GM12878 (cell line): Measurements from ENCODE around the gene CDKL5. TPM values are rescaled to one million over a fixed set of nuclear protein-coding genes. Genes with fewer than 3 reads are reported as not detected.

ENCODE experiments used
- ATAC-seq: fragments of 200-7000 bp; cut with Tn5 transposase; 3 replicates; pipeline ENCODE4 v1.9.1; 2020; ENCODE audit warnings: mild to moderate bottlenecking, moderate library complexity
- BruUV-seq: library from RNA; stranded (reverse); fragments of 400-500 nt; replicated peaks from 2 replicates; lab custom pipeline; 2021; lab: Mats Ljungman, UMichigan
- CTCF ChIA-PET: fragments of 300-600 bp; sonication (Branson Sonifier 250); formaldehyde crosslinking; extraction: SDS; loops from one replicate; lab custom pipeline; 2021; ENCODE audit warnings: inconsistent platforms; lab: Yijun Ruan, JAX
- POLR2A ChIA-PET: fragments of 350-600 bp; formaldehyde crosslinking; extraction: SDS; loops from one replicate; lab custom pipeline; 2021; ENCODE audit warnings: inconsistent platforms; lab: Charles Lee
- RAD21 ChIA-PET: fragments of 300-600 bp; sonication (Branson Sonifier 250); formaldehyde crosslinking; loops from one replicate; lab custom pipeline; 2023; ENCODE audit warnings: antibody characterized with exemption; ENCODE audit not compliant: unreplicated experiment; lab: Charles Lee
- SMC1A ChIA-PET: fragments of 300-600 bp; sonication (Branson Sonifier 250); formaldehyde crosslinking; loops from one replicate; lab custom pipeline; 2023; ENCODE audit not compliant: unreplicated experiment, uncharacterized antibody; lab: Charles Lee
- DNase-seq: peaks from one replicate; pipeline ENCODE4 v3.0.0-alpha.2; 2011; ENCODE audit warnings: low read depth, low spot score
- FAIRE-seq: peaks from 3 replicates; lab custom pipeline; 2011; peaks lifted over from hg19 to GRCh38; lab: Jason Lieb, UNC
- H2AFZ ChIP-seq: 2 replicates; pipeline ENCODE4 v1.6.0; 2011; ENCODE audit warnings: low read depth, low read length, control low read depth; ENCODE audit not compliant: control insufficient read depth
- H3K27ac ChIP-seq: 2 replicates; pipeline ENCODE4 v1.5.1; 2011; ENCODE audit warnings: control low read depth; ENCODE audit not compliant: control insufficient read depth, insufficient read depth
- H3K27me3 ChIP-seq, 2 experiments: replicated peaks in 1 of 2; 2 replicates each; pipeline versions ENCODE4 v1.6.0 to v1.6.1; 2011; ENCODE audit warnings: low read length in 1 of 2; ENCODE audit not compliant: control insufficient read depth in 2 of 2, insufficient read depth in 2 of 2
- H3K36me3 ChIP-seq, 2 experiments: 2 replicates each; pipeline ENCODE4 v1.5.1; 2011; ENCODE audit warnings: low read length in 1 of 2; ENCODE audit not compliant: control insufficient read depth in 2 of 2, insufficient read depth in 2 of 2
- H3K4me1 ChIP-seq: 2 replicates; pipeline ENCODE4 v1.6.1; 2011; ENCODE audit warnings: mild to moderate bottlenecking, low read length, moderate library complexity, mixed read lengths; ENCODE audit not compliant: control insufficient read depth, insufficient read depth
- H3K4me2 ChIP-seq: 2 replicates; pipeline ENCODE4 v1.6.0; 2011; ENCODE audit warnings: control low read depth; ENCODE audit not compliant: control insufficient read depth, insufficient read depth
- H3K4me3 ChIP-seq: fragments of 200-600 bp; sonication (generic); 2 replicates; pipeline ENCODE4 v1.5.1; 2016
- H3K79me2 ChIP-seq: 2 replicates; pipeline ENCODE4 v1.6.0; 2011; ENCODE audit warnings: low read length; ENCODE audit not compliant: control insufficient read depth, insufficient read depth
- H3K9ac ChIP-seq: 2 replicates; pipeline ENCODE4 v1.8.0; 2011; ENCODE audit warnings: low read length, control low read depth, mixed read lengths; ENCODE audit not compliant: control insufficient read depth, insufficient read depth
- H3K9me3 ChIP-seq: replicated peaks from 3 replicates; pipeline ENCODE4 v1.5.1; 2011; ENCODE audit warnings: mild to moderate bottlenecking, low read length; ENCODE audit not compliant: control insufficient read depth, insufficient read depth
- H4K20me1 ChIP-seq: 2 replicates; pipeline ENCODE4 v1.6.0; 2011; ENCODE audit not compliant: control insufficient read depth, insufficient read depth
- EZH2 ChIP-seq: IDR thresholded peaks from 2 replicates; pipeline ENCODE4 v1.6.1; 2012; ENCODE audit warnings: low read depth, mild to moderate bottlenecking, control low read depth, inconsistent platforms, low read length, borderline replicate concordance; ENCODE audit not compliant: control insufficient read depth
- FOXM1 ChIP-seq: IDR thresholded peaks from 2 replicates; pipeline ENCODE4 v1.6.1; 2012; ENCODE audit warnings: low read depth, mild to moderate bottlenecking, inconsistent platforms, low read length, moderate library complexity
- HDGF ChIP-seq: fragments of 450-650 bp; IDR thresholded peaks from 2 replicates; pipeline ENCODE4 v1.6.1; 2016; ENCODE audit warnings: antibody characterized with exemption
- KDM1A ChIP-seq: fragments of 200-600 bp; sonication (generic); IDR thresholded peaks from 2 replicates; pipeline ENCODE4 v1.6.1; 2016; ENCODE audit warnings: borderline replicate concordance
- MEF2B ChIP-seq: fragments of 450-650 bp; IDR thresholded peaks from 2 replicates; pipeline ENCODE4 v1.6.1; 2018; ENCODE audit warnings: mild to moderate bottlenecking, moderate library complexity; ENCODE audit not compliant: partially characterized antibody, poor library complexity, severe bottlenecking
- MYC ChIP-seq: IDR thresholded peaks from 2 replicates; pipeline ENCODE4 v1.6.1; 2011; ENCODE audit warnings: mild to moderate bottlenecking, low read length, moderate library complexity, inconsistent platforms; ENCODE audit not compliant: insufficient read depth, insufficient replicate concordance, insufficient read length, severe bottlenecking
- NFIC ChIP-seq: IDR thresholded peaks from 2 replicates; pipeline ENCODE4 v1.6.1; 2012; ENCODE audit warnings: low read depth, mild to moderate bottlenecking, inconsistent platforms, low read length, moderate library complexity
- NFXL1 ChIP-seq: fragments of 450-650 bp; IDR thresholded peaks from 2 replicates; pipeline ENCODE4 v1.6.1; 2017; ENCODE audit warnings: antibody characterized with exemption, mild to moderate bottlenecking, borderline replicate concordance
- NFYA ChIP-seq: IDR thresholded peaks from 2 replicates; pipeline ENCODE4 v1.6.1; 2011; ENCODE audit warnings: low read depth, mild to moderate bottlenecking, low read length, improper control_type of control experiment, borderline replicate concordance
- PAX8 ChIP-seq: fragments of 450-650 bp; IDR thresholded peaks from 2 replicates; pipeline ENCODE4 v1.6.1; 2017; ENCODE audit warnings: mild to moderate bottlenecking, moderate library complexity
- PML ChIP-seq: IDR thresholded peaks from 2 replicates; pipeline ENCODE4 v1.6.1; 2012; ENCODE audit warnings: low read length, inconsistent platforms
- RAD51 ChIP-seq: fragments of 450-650 bp; IDR thresholded peaks from 2 replicates; pipeline ENCODE4 v1.6.1; 2016; ENCODE audit warnings: moderate library complexity, mild to moderate bottlenecking, inconsistent platforms
- RCOR1 ChIP-seq: conservative IDR thresholded peaks from 2 replicates; pipeline ENCODE4 v1.6.1; 2012; ENCODE audit warnings: low read depth, low read length, improper control_type of control experiment
- RUNX3 ChIP-seq: IDR thresholded peaks from 2 replicates; pipeline ENCODE4 v1.6.1; 2012; ENCODE audit warnings: low read length, inconsistent platforms
- SREBF1 ChIP-seq: IDR thresholded peaks from 2 replicates; pipeline ENCODE4 v1.6.1; 2012; ENCODE audit warnings: mild to moderate bottlenecking, low read length
- TAF1 ChIP-seq: IDR thresholded peaks from 2 replicates; pipeline ENCODE4 v1.6.1; 2011; ENCODE audit warnings: mild to moderate bottlenecking, low read depth, low read length, borderline replicate concordance
- YY1 ChIP-seq: IDR thresholded peaks from 2 replicates; pipeline ENCODE4 v1.6.1; 2011; ENCODE audit warnings: low read depth, mild to moderate bottlenecking, low read length
- ZNF622 ChIP-seq: fragments of 450-650 bp; IDR thresholded peaks from 2 replicates; pipeline ENCODE4 v1.6.1; 2017; ENCODE audit warnings: mild to moderate bottlenecking, inconsistent platforms
- WGBS: methylation state at CpG from one replicate; pipeline ENCODE4 v1.1.6; 2016; ENCODE audit warnings: low lambda C conversion rate; ENCODE audit not compliant: insufficient replicate concordance, insufficient coverage; ENCODE audit errors: missing lambda C conversion rate; 5-methylcytosine and 5-hydroxymethylcytosine counted together
- in situ Hi-C: fragments of 300-500 bp; cut with MboI; formaldehyde crosslinking; loops from 9 replicates; pipeline ENCODE4 v1.14.3; 2018; ENCODE audit warnings: mixed read lengths
- intact Hi-C: fragments of 100-400 bp; cut with micrococcal nuclease; formaldehyde crosslinking; loops from one replicate; pipeline ENCODE4 v1.14.2; 2022; ENCODE audit not compliant: unreplicated experiment
- polyA plus RNA-seq, 11 experiments: library from polyadenylated mRNA; depleted of rRNA in 4 of 11; unstranded in 6 of 11; stranded (reverse) in 5 of 11; fragments of >200 nt; fragmentation: Nextera tagmentation in 4 of 11; fragmentation: Illumina TruSeq in 1 of 11; extraction: Ambion mirVana in 4 of 11; extraction: Trizol in 1 of 11; gene quantifications; 1 replicate in 1 of 11; 2 replicates in 10 of 11; pipeline versions ENCODE4 v1.2.1 to v1.2.3, GENCODE V29; 2011 to 2016; ENCODE audit warnings: inconsistent platforms in 2 of 11, missing spikeins in 2 of 11, low read depth in 1 of 11
- total RNA-seq, 4 experiments: library from RNA; depleted of rRNA in 3 of 4; stranded (reverse); fragments of >200 nt in 3 of 4; fragmentation: Illumina TruSeq in 1 of 4; extraction: Trizol in 1 of 4; gene quantifications; 2 replicates each; pipeline versions ENCODE4 v1.2.1 to v1.2.3, GENCODE V29; 2013 to 2021
- TF ChIP-seq, protein P1 (sequence below): fragments of 450-650 bp; IDR thresholded peaks from 2 replicates; pipeline ENCODE4 v1.6.1; 2017; ENCODE audit warnings: mild to moderate bottlenecking, moderate library complexity
- TF ChIP-seq, protein P2 (sequence below): IDR thresholded peaks from 2 replicates; pipeline ENCODE4 v1.6.1; 2011; ENCODE audit warnings: low read depth, low read length, improper control_type of control experiment, borderline replicate concordance

CDKL5 gene
- total and polyA plus RNA-seq, 10 of the 15 experiments (the other 5 are each of a cell fraction or from before 2014, with no cell fraction given) = 1.4 to 14.5 (median 6.3) TPM

DNA sequence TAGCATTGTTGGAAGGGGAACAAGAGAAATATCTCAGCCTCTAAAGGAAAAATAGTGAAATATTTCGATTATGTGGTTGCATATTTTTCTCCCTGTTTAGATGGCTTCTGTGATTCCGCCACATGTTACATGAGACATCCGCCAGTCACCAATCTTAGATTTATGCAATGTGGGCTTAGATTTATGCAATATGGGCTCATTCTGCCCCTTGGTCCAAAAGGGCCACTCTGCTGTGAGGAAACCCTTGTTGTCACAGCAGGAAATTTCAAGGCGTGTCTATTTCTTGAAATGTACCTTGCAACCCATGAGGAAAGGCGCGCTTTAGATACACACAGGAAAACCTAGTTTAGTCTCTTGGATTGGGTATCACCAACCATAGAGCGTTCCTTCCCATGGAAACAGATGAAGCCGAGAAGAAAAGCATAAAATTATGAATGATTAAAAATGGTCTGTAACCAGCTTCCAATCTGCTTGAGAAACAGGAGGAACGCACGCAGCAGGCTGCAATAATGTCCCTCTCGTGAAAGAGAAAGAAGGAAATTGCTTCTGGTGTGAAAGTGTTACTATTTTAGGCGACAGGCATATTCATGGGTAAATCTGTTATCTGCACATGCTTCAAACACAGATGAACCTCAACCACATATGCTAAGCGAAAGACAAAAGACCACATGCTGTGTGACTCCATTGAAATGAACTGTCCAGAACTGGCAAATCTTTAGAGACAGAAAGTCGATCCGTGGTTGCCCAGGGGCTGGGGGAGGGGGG is 242.8 kb downstream of the CDKL5 start (continued):
- TF ChIP-seq MEF2B = peak; percentile 94
- TF ChIP-seq TAF1 = no peak
- TF ChIP-seq YY1 = 0 out of 2 replicates have a peak, but pooled peaks have one; percentile 16
- TF ChIP-seq FOXM1 = peak; percentile 38; the same call in 1 of the 2 replicates
- TF ChIP-seq RUNX3 = peak; percentile 75
- TF ChIP-seq NFIC = peak; percentile 49; the same call in 1 of the 2 replicates
- no peak for TF ChIP-seq PML
- TF ChIP-seq RAD51 = no peak
- TF ChIP-seq KDM1A = no peak
- TF ChIP-seq RCOR1 = no peak
- TF ChIP-seq, all 136 proteins: peak for 12

DNA sequence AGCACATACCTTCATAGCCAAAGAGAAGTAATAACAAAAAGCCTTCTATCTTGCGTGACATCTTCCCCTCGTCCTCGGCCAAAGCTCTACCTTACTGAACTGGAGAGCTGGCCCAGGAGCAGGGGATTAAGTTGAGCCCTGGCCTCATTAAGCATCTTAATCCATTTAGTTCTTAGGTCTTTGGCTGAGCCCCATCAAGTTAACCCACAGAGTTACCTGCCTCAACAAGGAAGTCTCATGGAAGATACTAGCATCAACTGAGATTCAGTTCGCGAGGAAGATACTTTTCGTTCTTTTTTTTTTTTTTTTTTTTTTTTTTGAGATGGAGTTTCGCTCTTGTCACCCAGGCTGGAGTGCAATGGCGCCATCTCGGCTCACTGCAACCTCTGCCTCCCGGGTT is 246.6 kb downstream of the CDKL5 start, which contains the start of gene RS1:
Gene RS1 (minus strand): TSS at position 101 of the 400 bp plus-strand sequence. CDS start 40 bp downstream, at position 61.
- ChIA-PET SMC1A (no interaction called here), POLR2A (no interaction called here), RAD21 (no interaction called here), CTCF (no interaction called here)
- BruUV-seq = no TSS peak
- Histone ChIP-seq H3K4me1 (peaks cover 6% of the 10 kb centered on the region), H3K36me3 (no peaks in the 10 kb centered on the region), H3K9ac (no peak within 1 kb of the TSS), H4K20me1 (no peaks in the 10 kb centered on the region), H3K27ac (no peak within 1 kb of the TSS), H3K4me3 (no peak within 1 kb of the TSS), H3K27me3 (no peaks in the 10 kb centered on the region), H3K9me3 (no peaks in the 10 kb centered on the region), H3K79me2 (no peaks in the 10 kb centered on the region), H2AFZ (no peak within 1 kb of the TSS), H3K4me2 (no peak within 1 kb of the TSS)
- 79% methylated on average over 7 of the region's 10 CpGs for WGBS
- no peak for FAIRE-seq
- ATAC-seq = no peak
- no peak for DNase-seq
- intact Hi-C loops = loop anchor here (5.0 to 10.0 kb wide), 3 partner anchors 247 to 663 kb away; partner anchors contain the start of genes CDKL5 and PHKA2
- in situ Hi-C loops = loop anchor here (10.0 kb wide), 1 partner anchor 673 kb away; the partner anchor contains the start of gene PDHA1
- TF ChIP-seq NFYA (no peak), NFXL1 (no peak), HDGF (no peak), MYC (no peak), EZH2 (no peak), SREBF1 (no peak), ZNF622 (no peak), PAX8 (no peak)
- TF ChIP-seq, protein P1, sequence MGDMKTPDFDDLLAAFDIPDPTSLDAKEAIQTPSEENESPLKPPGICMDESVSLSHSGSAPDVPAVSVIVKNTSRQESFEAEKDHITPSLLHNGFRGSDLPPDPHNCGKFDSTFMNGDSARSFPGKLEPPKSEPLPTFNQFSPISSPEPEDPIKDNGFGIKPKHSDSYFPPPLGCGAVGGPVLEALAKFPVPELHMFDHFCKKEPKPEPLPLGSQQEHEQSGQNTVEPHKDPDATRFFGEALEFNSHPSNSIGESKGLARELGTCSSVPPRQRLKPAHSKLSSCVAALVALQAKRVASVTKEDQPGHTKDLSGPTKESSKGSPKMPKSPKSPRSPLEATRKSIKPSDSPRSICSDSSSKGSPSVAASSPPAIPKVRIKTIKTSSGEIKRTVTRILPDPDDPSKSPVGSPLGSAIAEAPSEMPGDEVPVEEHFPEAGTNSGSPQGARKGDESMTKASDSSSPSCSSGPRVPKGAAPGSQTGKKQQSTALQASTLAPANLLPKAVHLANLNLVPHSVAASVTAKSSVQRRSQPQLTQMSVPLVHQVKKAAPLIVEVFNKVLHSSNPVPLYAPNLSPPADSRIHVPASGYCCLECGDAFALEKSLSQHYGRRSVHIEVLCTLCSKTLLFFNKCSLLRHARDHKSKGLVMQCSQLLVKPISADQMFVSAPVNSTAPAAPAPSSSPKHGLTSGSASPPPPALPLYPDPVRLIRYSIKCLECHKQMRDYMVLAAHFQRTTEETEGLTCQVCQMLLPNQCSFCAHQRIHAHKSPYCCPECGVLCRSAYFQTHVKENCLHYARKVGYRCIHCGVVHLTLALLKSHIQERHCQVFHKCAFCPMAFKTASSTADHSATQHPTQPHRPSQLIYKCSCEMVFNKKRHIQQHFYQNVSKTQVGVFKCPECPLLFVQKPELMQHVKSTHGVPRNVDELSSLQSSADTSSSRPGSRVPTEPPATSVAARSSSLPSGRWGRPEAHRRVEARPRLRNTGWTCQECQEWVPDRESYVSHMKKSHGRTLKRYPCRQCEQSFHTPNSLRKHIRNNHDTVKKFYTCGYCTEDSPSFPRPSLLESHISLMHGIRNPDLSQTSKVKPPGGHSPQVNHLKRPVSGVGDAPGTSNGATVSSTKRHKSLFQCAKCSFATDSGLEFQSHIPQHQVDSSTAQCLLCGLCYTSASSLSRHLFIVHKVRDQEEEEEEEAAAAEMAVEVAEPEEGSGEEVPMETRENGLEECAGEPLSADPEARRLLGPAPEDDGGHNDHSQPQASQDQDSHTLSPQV = no peak
- TF ChIP-seq, protein P2, sequence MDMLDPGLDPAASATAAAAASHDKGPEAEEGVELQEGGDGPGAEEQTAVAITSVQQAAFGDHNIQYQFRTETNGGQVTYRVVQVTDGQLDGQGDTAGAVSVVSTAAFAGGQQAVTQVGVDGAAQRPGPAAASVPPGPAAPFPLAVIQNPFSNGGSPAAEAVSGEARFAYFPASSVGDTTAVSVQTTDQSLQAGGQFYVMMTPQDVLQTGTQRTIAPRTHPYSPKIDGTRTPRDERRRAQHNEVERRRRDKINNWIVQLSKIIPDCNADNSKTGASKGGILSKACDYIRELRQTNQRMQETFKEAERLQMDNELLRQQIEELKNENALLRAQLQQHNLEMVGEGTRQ = no peak
